DOHH2 (cell line): ENCODE measurements around the gene SERINC2.

Experiments
- H3F3A ChIP-seq: fragments of 200-600 bp; sonication (generic), shearing (Covaris generic); 2 replicates; pipeline ENCODE4 v1.6.0; 2016; ENCODE audit warnings: antibody characterized with exemption, mild to moderate bottlenecking; ENCODE audit not compliant: control insufficient read depth, insufficient read depth
- H3K27ac ChIP-seq: fragments of 200-600 bp; sonication (generic); 2 replicates; pipeline ENCODE4 v1.5.1; 2014; ENCODE audit warnings: low read depth, mild to moderate bottlenecking, low read length, moderate library complexity
- H3K27me3 ChIP-seq: fragments of 200-600 bp; sonication (generic); 2 replicates; pipeline ENCODE4 v1.6.1; 2014; ENCODE audit warnings: mild to moderate bottlenecking, low read length, mixed read lengths; ENCODE audit not compliant: control insufficient read depth
- H3K36me3 ChIP-seq: fragments of 200-600 bp; sonication (generic); 2 replicates; pipeline ENCODE4 v1.6.1; 2014; ENCODE audit warnings: mild to moderate bottlenecking, low read length, moderate library complexity, mixed read lengths; ENCODE audit not compliant: control insufficient read depth
- H3K4me1 ChIP-seq: fragments of 200-600 bp; sonication (generic); 2 replicates; pipeline ENCODE4 v1.6.1; 2014; ENCODE audit warnings: mild to moderate bottlenecking, low read length, mixed read lengths; ENCODE audit not compliant: control insufficient read depth
- H3K4me2 ChIP-seq: fragments of 200-600 bp; sonication (generic); 2 replicates; pipeline ENCODE4 v1.6.0; 2014; ENCODE audit warnings: mild to moderate bottlenecking, low read length, moderate library complexity
- H3K4me3 ChIP-seq: fragments of 200-600 bp; sonication (generic); 2 replicates; pipeline ENCODE4 v1.5.1; 2014; ENCODE audit warnings: mild to moderate bottlenecking, low read length, mixed read lengths
- H3K79me2 ChIP-seq: fragments of 200-600 bp; sonication (generic); 2 replicates; pipeline ENCODE4 v1.6.1; 2014; ENCODE audit warnings: mild to moderate bottlenecking, low read length, mixed read lengths; ENCODE audit not compliant: control insufficient read depth
- H3K9me2 ChIP-seq: fragments of 200-600 bp; sonication (generic); replicated peaks from 2 replicates; pipeline ENCODE4 v1.6.1; 2014; ENCODE audit warnings: mild to moderate bottlenecking, low read length, mixed read lengths; ENCODE audit not compliant: control insufficient read depth
- H3K9me3 ChIP-seq: fragments of 200-600 bp; sonication (generic); 2 replicates; pipeline ENCODE4 v1.6.1; 2014; ENCODE audit warnings: antibody characterized with exemption, low read length, mixed read lengths; ENCODE audit not compliant: control insufficient read depth, insufficient read depth
- H4K20me1 ChIP-seq: fragments of 200-600 bp; sonication (generic); 2 replicates; pipeline ENCODE4 v1.6.0; 2014; ENCODE audit warnings: low read depth, mild to moderate bottlenecking, antibody characterized with exemption, low read length, moderate library complexity; ENCODE audit not compliant: control insufficient read depth, insufficient read depth
- EZH2phosphoT487 ChIP-seq: fragments of 200-600 bp; sonication (generic); IDR thresholded peaks from 2 replicates; pipeline ENCODE4 v1.6.1; 2017; ENCODE audit warnings: borderline replicate concordance, mild to moderate bottlenecking, antibody characterized with exemption, low read length, moderate library complexity, mixed read lengths
- TF ChIP-seq, protein P1 (sequence below): fragments of 200-600 bp; sonication (generic); IDR thresholded peaks from one replicate; pipeline ENCODE4 v1.5.1; 2014; ENCODE audit warnings: antibody characterized with exemption, mild to moderate bottlenecking, low read depth, low read length; ENCODE audit not compliant: poor library complexity, severe bottlenecking

Gene SERINC2

DNA sequence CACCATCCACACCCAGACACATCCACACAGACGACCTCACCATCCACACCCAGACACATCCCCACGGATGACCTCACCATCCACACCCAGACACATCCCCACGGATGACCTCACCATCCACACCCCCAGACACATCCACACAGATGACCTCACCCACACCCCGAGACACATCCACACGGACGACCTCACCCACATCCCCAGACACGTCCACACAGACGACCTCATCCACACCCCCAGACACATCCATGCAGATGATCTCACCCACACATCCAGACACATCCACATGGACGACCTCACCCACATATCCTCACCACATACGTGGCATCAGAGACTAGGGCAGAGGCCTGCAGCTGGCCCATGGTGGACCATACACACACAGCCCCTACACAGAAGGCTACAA is 25.4 kb upstream of the SERINC2 start:
- Histone ChIP-seq H3F3A (no peaks in the 10 kb centered on the region), H3K4me1 (no peaks in the 10 kb centered on the region), H3K4me2 (no peak overlapping the region), H3K27me3 (peaks cover 3% of the 10 kb centered on the region), H3K9me2 (no peaks in the 10 kb centered on the region), H3K4me3 (no peak overlapping the region), H3K27ac (no peak overlapping the region), H3K79me2 (no peaks in the 10 kb centered on the region), H4K20me1 (no peaks in the 10 kb centered on the region), H3K9me3 (no peaks in the 10 kb centered on the region), H3K36me3 (no peaks in the 10 kb centered on the region)
- TF ChIP-seq EZH2phosphoT487, result no peak
- TF ChIP-seq, protein P1, sequence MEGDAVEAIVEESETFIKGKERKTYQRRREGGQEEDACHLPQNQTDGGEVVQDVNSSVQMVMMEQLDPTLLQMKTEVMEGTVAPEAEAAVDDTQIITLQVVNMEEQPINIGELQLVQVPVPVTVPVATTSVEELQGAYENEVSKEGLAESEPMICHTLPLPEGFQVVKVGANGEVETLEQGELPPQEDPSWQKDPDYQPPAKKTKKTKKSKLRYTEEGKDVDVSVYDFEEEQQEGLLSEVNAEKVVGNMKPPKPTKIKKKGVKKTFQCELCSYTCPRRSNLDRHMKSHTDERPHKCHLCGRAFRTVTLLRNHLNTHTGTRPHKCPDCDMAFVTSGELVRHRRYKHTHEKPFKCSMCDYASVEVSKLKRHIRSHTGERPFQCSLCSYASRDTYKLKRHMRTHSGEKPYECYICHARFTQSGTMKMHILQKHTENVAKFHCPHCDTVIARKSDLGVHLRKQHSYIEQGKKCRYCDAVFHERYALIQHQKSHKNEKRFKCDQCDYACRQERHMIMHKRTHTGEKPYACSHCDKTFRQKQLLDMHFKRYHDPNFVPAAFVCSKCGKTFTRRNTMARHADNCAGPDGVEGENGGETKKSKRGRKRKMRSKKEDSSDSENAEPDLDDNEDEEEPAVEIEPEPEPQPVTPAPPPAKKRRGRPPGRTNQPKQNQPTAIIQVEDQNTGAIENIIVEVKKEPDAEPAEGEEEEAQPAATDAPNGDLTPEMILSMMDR, result no peak

DNA sequence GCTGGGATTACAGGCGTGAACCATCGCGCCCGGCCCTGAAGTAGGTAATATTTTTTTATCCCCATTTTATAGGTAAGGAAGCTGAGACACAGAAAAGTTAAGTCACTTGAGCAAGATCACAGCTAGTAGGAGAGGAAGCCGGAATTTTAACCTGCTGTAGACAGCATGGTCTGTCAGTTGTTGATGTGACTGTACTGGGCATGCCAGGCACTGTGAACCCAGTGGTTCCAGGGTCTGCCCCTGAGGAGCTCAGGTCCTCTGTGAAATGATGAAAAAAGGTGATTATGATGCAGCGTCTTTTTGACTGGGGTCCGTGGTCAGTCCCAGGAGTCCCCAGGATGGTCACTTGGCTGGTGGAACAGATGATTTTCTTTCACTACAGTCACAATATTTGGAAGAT is 23.4 kb upstream of the SERINC2 start:
- H3K4me3 ChIP-seq, result no peak overlapping the region
- H3K36me3 ChIP-seq, result no peaks in the 10 kb centered on the region
- H3F3A ChIP-seq, result no peaks in the 10 kb centered on the region
- no peaks in the 10 kb centered on the region for H4K20me1 ChIP-seq
- no peaks in the 10 kb centered on the region for H3K79me2 ChIP-seq
- no peaks in the 10 kb centered on the region; the same call in 1 of the 2 replicates for H3K27me3 ChIP-seq
- no peaks in the 10 kb centered on the region for H3K9me2 ChIP-seq
- H3K4me2 ChIP-seq, result no peak overlapping the region
- H3K4me1 ChIP-seq, result peaks cover 10% of the 10 kb centered on the region
- TF ChIP-seq, protein P1, result no peak
- no peak for TF ChIP-seq EZH2phosphoT487
- H3K9me3 ChIP-seq, result no peaks in the 10 kb centered on the region
- no peak overlapping the region for H3K27ac ChIP-seq

DNA sequence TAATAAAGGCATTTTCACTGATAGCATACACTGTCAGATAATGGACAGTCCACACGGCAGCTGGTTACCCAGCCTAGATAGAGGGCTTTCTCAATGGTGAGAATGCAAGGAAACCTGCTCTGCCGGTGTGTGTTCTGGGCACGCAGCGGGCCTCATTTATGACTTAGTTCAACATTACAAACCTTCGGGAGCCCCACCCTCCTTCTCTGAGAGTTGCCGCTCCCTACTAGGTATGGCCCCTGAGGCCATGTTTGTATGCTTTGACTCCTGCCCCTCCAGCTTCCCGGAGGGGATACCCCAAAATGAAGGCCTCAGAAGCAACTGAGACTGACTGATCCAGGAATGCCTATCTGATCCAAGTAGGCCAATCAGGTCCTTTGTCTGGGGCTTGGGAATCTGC is 22.9 kb upstream of the SERINC2 start:
- no peak overlapping the region for H3K4me3 ChIP-seq

More for the DNA sequence above, 22.9 kb upstream of the SERINC2 start:
- Histone ChIP-seq H3K79me2 (no peaks in the 10 kb centered on the region), H3F3A (no peaks in the 10 kb centered on the region), H3K9me2 (no peaks in the 10 kb centered on the region), H3K9me3 (no peaks in the 10 kb centered on the region), H4K20me1 (no peaks in the 10 kb centered on the region), H3K4me1 (peaks cover 14% of the 10 kb centered on the region), H3K36me3 (no peaks in the 10 kb centered on the region), H3K27me3 (no peaks in the 10 kb centered on the region), H3K27ac (no peak overlapping the region), H3K4me2 (no peak overlapping the region)
- TF ChIP-seq EZH2phosphoT487, result no peak
- TF ChIP-seq, protein P1, result no peak
